GM12878 (cell line): ENCODE measurements around the gene ENDOD1. TPM values are rescaled to one million over a fixed set of nuclear protein-coding genes. Genes with fewer than 3 reads are reported as not detected.
A peak's percentile ranks its signal among the peaks of the same experiment; 100 is the strongest.

ENCODE experiments used
- ATAC-seq: fragments of 200-7000 bp; cut with Tn5 transposase; 3 replicates; pipeline ENCODE4 v1.9.1; 2020; ENCODE audit warnings: mild to moderate bottlenecking, moderate library complexity
- BruUV-seq: library from RNA; stranded (reverse); fragments of 400-500 nt; replicated peaks from 2 replicates; lab custom pipeline; 2021; lab: Mats Ljungman, UMichigan
- CTCF ChIA-PET: fragments of 300-600 bp; sonication (Branson Sonifier 250); formaldehyde crosslinking; extraction: SDS; loops from one replicate; lab custom pipeline; 2021; ENCODE audit warnings: inconsistent platforms; lab: Yijun Ruan, JAX
- POLR2A ChIA-PET: fragments of 350-600 bp; formaldehyde crosslinking; extraction: SDS; loops from one replicate; lab custom pipeline; 2021; ENCODE audit warnings: inconsistent platforms; lab: Charles Lee
- RAD21 ChIA-PET: fragments of 300-600 bp; sonication (Branson Sonifier 250); formaldehyde crosslinking; loops from one replicate; lab custom pipeline; 2023; ENCODE audit warnings: antibody characterized with exemption; ENCODE audit not compliant: unreplicated experiment; lab: Charles Lee
- SMC1A ChIA-PET: fragments of 300-600 bp; sonication (Branson Sonifier 250); formaldehyde crosslinking; loops from one replicate; lab custom pipeline; 2023; ENCODE audit not compliant: unreplicated experiment, uncharacterized antibody; lab: Charles Lee
- DNase-seq: peaks from one replicate; pipeline ENCODE4 v3.0.0-alpha.2; 2011; ENCODE audit warnings: low read depth, low spot score
- FAIRE-seq: peaks from 3 replicates; lab custom pipeline; 2011; peaks lifted over from hg19 to GRCh38; lab: Jason Lieb, UNC
- H2AFZ ChIP-seq: 2 replicates; pipeline ENCODE4 v1.6.0; 2011; ENCODE audit warnings: low read depth, low read length, control low read depth; ENCODE audit not compliant: control insufficient read depth
- H3K27ac ChIP-seq: 2 replicates; pipeline ENCODE4 v1.5.1; 2011; ENCODE audit warnings: control low read depth; ENCODE audit not compliant: control insufficient read depth, insufficient read depth
- H3K27me3 ChIP-seq, 2 experiments: replicated peaks in 1 of 2; 2 replicates each; pipeline versions ENCODE4 v1.6.0 to v1.6.1; 2011; ENCODE audit warnings: low read length in 1 of 2; ENCODE audit not compliant: control insufficient read depth in 2 of 2, insufficient read depth in 2 of 2
- H3K36me3 ChIP-seq, 2 experiments: 2 replicates each; pipeline ENCODE4 v1.5.1; 2011; ENCODE audit warnings: low read length in 1 of 2; ENCODE audit not compliant: control insufficient read depth in 2 of 2, insufficient read depth in 2 of 2
- H3K4me1 ChIP-seq: 2 replicates; pipeline ENCODE4 v1.6.1; 2011; ENCODE audit warnings: mild to moderate bottlenecking, low read length, moderate library complexity, mixed read lengths; ENCODE audit not compliant: control insufficient read depth, insufficient read depth
- H3K4me2 ChIP-seq: 2 replicates; pipeline ENCODE4 v1.6.0; 2011; ENCODE audit warnings: control low read depth; ENCODE audit not compliant: control insufficient read depth, insufficient read depth
- H3K4me3 ChIP-seq: fragments of 200-600 bp; sonication (generic); 2 replicates; pipeline ENCODE4 v1.5.1; 2016
- H3K79me2 ChIP-seq: 2 replicates; pipeline ENCODE4 v1.6.0; 2011; ENCODE audit warnings: low read length; ENCODE audit not compliant: control insufficient read depth, insufficient read depth
- H3K9ac ChIP-seq: 2 replicates; pipeline ENCODE4 v1.8.0; 2011; ENCODE audit warnings: low read length, control low read depth, mixed read lengths; ENCODE audit not compliant: control insufficient read depth, insufficient read depth
- H3K9me3 ChIP-seq: replicated peaks from 3 replicates; pipeline ENCODE4 v1.5.1; 2011; ENCODE audit warnings: mild to moderate bottlenecking, low read length; ENCODE audit not compliant: control insufficient read depth, insufficient read depth
- H4K20me1 ChIP-seq: 2 replicates; pipeline ENCODE4 v1.6.0; 2011; ENCODE audit not compliant: control insufficient read depth, insufficient read depth
- BCL11A ChIP-seq: IDR thresholded peaks from 2 replicates; pipeline ENCODE4 v1.6.1; 2011; ENCODE audit warnings: low read depth, low read length
- BRCA1 ChIP-seq: IDR thresholded peaks from 2 replicates; pipeline ENCODE4 v1.6.1; 2011; ENCODE audit warnings: low read depth, low read length, improper control_type of control experiment
- ETV6 ChIP-seq, 2 experiments: fragments of 450-650 bp in 1 of 2; IDR thresholded peaks in 1 of 2; conservative IDR thresholded peaks in 1 of 2; 2 replicates each; pipeline ENCODE4 v1.6.1; 2014; ENCODE audit warnings: antibody characterized with exemption in 1 of 2, borderline replicate concordance in 1 of 2, low read depth in 1 of 2, mild to moderate bottlenecking in 1 of 2, moderate library complexity in 1 of 2
- HCFC1 ChIP-seq: fragments of 150-350 bp; IDR thresholded peaks from 2 replicates; pipeline ENCODE4 v1.6.1; 2014; ENCODE audit warnings: low read length
- MEF2A ChIP-seq: IDR thresholded peaks from 2 replicates; pipeline ENCODE4 v1.6.1; 2011; ENCODE audit warnings: low read depth, mild to moderate bottlenecking, low read length, moderate library complexity; ENCODE audit not compliant: insufficient read depth
- MXI1 ChIP-seq: fragments of 150-350 bp; IDR thresholded peaks from 2 replicates; pipeline ENCODE4 v1.6.1; 2011; ENCODE audit warnings: low read depth, mild to moderate bottlenecking, inconsistent platforms, low read length, improper control_type of control experiment
- MYC ChIP-seq: IDR thresholded peaks from 2 replicates; pipeline ENCODE4 v1.6.1; 2011; ENCODE audit warnings: mild to moderate bottlenecking, low read length, moderate library complexity, inconsistent platforms; ENCODE audit not compliant: insufficient read depth, insufficient replicate concordance, insufficient read length, severe bottlenecking
- NFIC ChIP-seq: IDR thresholded peaks from 2 replicates; pipeline ENCODE4 v1.6.1; 2012; ENCODE audit warnings: low read depth, mild to moderate bottlenecking, inconsistent platforms, low read length, moderate library complexity
- PAX8 ChIP-seq: fragments of 450-650 bp; IDR thresholded peaks from 2 replicates; pipeline ENCODE4 v1.6.1; 2017; ENCODE audit warnings: mild to moderate bottlenecking, moderate library complexity
- SMAD5 ChIP-seq: IDR thresholded peaks from 2 replicates; pipeline ENCODE4 v1.6.1; 2016; ENCODE audit warnings: antibody characterized with exemption, low read depth
- TAF1 ChIP-seq: IDR thresholded peaks from 2 replicates; pipeline ENCODE4 v1.6.1; 2011; ENCODE audit warnings: mild to moderate bottlenecking, low read depth, low read length, borderline replicate concordance
- ZNF274 ChIP-seq: IDR thresholded peaks from one replicate; pipeline ENCODE4 v1.8.0; 2011; ENCODE audit not compliant: insufficient read length, insufficient read depth
- ZNF622 ChIP-seq: fragments of 450-650 bp; IDR thresholded peaks from 2 replicates; pipeline ENCODE4 v1.6.1; 2017; ENCODE audit warnings: mild to moderate bottlenecking, inconsistent platforms
- WGBS: methylation state at CpG from one replicate; pipeline ENCODE4 v1.1.6; 2016; ENCODE audit warnings: low lambda C conversion rate; ENCODE audit not compliant: insufficient replicate concordance, insufficient coverage; ENCODE audit errors: missing lambda C conversion rate; 5-methylcytosine and 5-hydroxymethylcytosine counted together
- in situ Hi-C: fragments of 300-500 bp; cut with MboI; formaldehyde crosslinking; loops from 9 replicates; pipeline ENCODE4 v1.14.3; 2018; ENCODE audit warnings: mixed read lengths
- intact Hi-C: fragments of 100-400 bp; cut with micrococcal nuclease; formaldehyde crosslinking; loops from one replicate; pipeline ENCODE4 v1.14.2; 2022; ENCODE audit not compliant: unreplicated experiment
- polyA plus RNA-seq, 11 experiments: library from polyadenylated mRNA; depleted of rRNA in 4 of 11; unstranded in 6 of 11; stranded (reverse) in 5 of 11; fragments of >200 nt; fragmentation: Nextera tagmentation in 4 of 11; fragmentation: Illumina TruSeq in 1 of 11; extraction: Ambion mirVana in 4 of 11; extraction: Trizol in 1 of 11; gene quantifications; 1 replicate in 1 of 11; 2 replicates in 10 of 11; pipeline versions ENCODE4 v1.2.1 to v1.2.3, GENCODE V29; 2011 to 2016; ENCODE audit warnings: inconsistent platforms in 2 of 11, missing spikeins in 2 of 11, low read depth in 1 of 11
- total RNA-seq, 4 experiments: library from RNA; depleted of rRNA in 3 of 4; stranded (reverse); fragments of >200 nt in 3 of 4; fragmentation: Illumina TruSeq in 1 of 4; extraction: Trizol in 1 of 4; gene quantifications; 2 replicates each; pipeline versions ENCODE4 v1.2.1 to v1.2.3, GENCODE V29; 2013 to 2021
- TF ChIP-seq, protein P1 (sequence below): fragments of 150-350 bp; IDR thresholded peaks from 2 replicates; pipeline ENCODE4 v1.6.1; 2016; ENCODE audit warnings: low read depth, low read length
- TF ChIP-seq, protein P2 (sequence below): IDR thresholded peaks from 2 replicates; pipeline ENCODE4 v1.6.1; 2012; ENCODE audit warnings: low read depth, low read length, improper control_type of control experiment

Gene ENDOD1
- total and polyA plus RNA-seq, 10 of the 15 experiments (the other 5 are each of a cell fraction or from before 2014, with no cell fraction given), result 6.0 to 30.0 (median 12.1) TPM

DNA sequence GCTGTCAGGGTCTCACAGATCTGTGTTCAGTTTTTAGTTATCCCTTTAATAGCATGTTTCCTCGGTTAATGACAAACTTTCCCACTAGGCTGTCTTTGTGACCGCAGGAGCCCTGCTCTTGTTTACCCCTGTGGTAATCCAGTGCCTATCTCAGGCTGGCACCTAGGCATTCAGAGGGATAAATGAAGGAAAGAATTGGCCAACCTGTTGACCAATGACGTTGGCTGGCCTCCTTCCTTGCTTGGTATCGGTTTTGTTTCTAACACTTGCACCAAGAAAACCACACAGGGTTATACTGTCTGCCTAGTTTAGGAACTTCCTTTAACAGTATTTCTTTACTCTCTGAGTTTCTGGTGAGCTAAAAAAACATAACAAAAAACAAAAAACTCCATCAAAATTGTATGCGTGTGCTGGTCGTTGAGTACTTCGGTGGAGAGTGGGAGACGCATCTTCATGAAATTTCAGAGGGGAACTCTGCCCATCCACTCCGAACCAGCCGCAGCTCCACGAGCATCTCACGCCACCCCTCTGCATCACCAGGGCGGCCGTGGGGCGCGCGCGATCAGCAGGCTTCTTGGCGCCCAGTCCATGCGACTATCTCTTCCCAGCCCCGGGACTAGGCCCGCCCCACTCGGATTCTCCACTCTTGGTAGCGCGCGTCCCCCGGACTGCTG lies 563 bp upstream of the ENDOD1 start:
- SMC1A ChIA-PET, result interaction anchor here (1.7 to 17.5 kb wide), 4 partner anchors 10 to 116 kb away, joined by 3 to 315 read pairs (median 24); partner anchors contain the start of genes CWC15, KDM4D and SRSF8
- H3K4me2 ChIP-seq, result peak overlapping the region; percentile 77
- RAD21 ChIA-PET, result interaction anchor here (0.6 to 12.5 kb wide), 10 partner anchors 8 to 911 kb away, joined by 3 to 244 read pairs (median 5); partner anchors contain the start of gene SRSF8
- in situ Hi-C loops, result no loop called here
- CTCF ChIA-PET, result interaction anchor here (0.8 to 13.7 kb wide), 5 partner anchors 9 to 164 kb away, joined by 3 to 296 read pairs (median 9); partner anchors contain the start of gene SRSF8
- POLR2A ChIA-PET, result interaction anchor here (0.6 to 8.0 kb wide), 9 partner anchors 10 to 1334 kb away, joined by 3 to 139 read pairs (median 5); partner anchors contain the start of genes SESN3 and SRSF8
- H3K27me3 ChIP-seq, result no peaks in the 10 kb centered on the region
- H4K20me1 ChIP-seq, result no peaks in the 10 kb centered on the region
- no peaks in the 10 kb centered on the region for H3K36me3 ChIP-seq
- peak overlapping the region; percentile 80 for H3K9ac ChIP-seq
- FAIRE-seq, result peak; percentile 35
- peaks cover 9% of the 10 kb centered on the region for H3K79me2 ChIP-seq
- BruUV-seq, result TSS peak; percentile 95
- H3K27ac ChIP-seq, result peak overlapping the region; percentile 84
- H2AFZ ChIP-seq, result peak overlapping the region; percentile 94
- intact Hi-C loops, result loop anchor here (1.0 to 2.0 kb wide), 2 partner anchors 21 to 62 kb away; no protein-coding TSS in a partner anchor
- no peak for DNase-seq
- H3K4me3 ChIP-seq, result peak overlapping the region; percentile 94
- peaks cover 23% of the 10 kb centered on the region for H3K4me1 ChIP-seq
- ATAC-seq, result peak; percentile 58
- WGBS, result 3% methylated on average over 27 of the region's 27 CpGs
- H3K9me3 ChIP-seq, result no peaks in the 10 kb centered on the region
- TF ChIP-seq, protein P1, sequence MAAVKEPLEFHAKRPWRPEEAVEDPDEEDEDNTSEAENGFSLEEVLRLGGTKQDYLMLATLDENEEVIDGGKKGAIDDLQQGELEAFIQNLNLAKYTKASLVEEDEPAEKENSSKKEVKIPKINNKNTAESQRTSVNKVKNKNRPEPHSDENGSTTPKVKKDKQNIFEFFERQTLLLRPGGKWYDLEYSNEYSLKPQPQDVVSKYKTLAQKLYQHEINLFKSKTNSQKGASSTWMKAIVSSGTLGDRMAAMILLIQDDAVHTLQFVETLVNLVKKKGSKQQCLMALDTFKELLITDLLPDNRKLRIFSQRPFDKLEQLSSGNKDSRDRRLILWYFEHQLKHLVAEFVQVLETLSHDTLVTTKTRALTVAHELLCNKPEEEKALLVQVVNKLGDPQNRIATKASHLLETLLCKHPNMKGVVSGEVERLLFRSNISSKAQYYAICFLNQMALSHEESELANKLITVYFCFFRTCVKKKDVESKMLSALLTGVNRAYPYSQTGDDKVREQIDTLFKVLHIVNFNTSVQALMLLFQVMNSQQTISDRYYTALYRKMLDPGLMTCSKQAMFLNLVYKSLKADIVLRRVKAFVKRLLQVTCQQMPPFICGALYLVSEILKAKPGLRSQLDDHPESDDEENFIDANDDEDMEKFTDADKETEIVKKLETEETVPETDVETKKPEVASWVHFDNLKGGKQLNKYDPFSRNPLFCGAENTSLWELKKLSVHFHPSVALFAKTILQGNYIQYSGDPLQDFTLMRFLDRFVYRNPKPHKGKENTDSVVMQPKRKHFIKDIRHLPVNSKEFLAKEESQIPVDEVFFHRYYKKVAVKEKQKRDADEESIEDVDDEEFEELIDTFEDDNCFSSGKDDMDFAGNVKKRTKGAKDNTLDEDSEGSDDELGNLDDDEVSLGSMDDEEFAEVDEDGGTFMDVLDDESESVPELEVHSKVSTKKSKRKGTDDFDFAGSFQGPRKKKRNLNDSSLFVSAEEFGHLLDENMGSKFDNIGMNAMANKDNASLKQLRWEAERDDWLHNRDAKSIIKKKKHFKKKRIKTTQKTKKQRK, result no peak
- TF ChIP-seq BCL11A (no peak), TAF1 (no peak), MYC (no peak), SMAD5 (0 out of 2 replicates have a peak, but pooled peaks have one; percentile 36), NFIC (no peak), MXI1 (no peak), HCFC1 (no peak), ZNF622 (no peak), MEF2A (no peak), ZNF274 (no peak), BRCA1 (no peak), ETV6 (conservative IDR thresholded peaks at IDR 0.05 in 1 of 2, IDR thresholded peaks at IDR 0.05 in 1 of 2; ENCODE audit: borderline replicate concordance in 1 of 2, low read depth in 1 of 2) (no peak), PAX8 (no peak)
- TF ChIP-seq, protein P2, sequence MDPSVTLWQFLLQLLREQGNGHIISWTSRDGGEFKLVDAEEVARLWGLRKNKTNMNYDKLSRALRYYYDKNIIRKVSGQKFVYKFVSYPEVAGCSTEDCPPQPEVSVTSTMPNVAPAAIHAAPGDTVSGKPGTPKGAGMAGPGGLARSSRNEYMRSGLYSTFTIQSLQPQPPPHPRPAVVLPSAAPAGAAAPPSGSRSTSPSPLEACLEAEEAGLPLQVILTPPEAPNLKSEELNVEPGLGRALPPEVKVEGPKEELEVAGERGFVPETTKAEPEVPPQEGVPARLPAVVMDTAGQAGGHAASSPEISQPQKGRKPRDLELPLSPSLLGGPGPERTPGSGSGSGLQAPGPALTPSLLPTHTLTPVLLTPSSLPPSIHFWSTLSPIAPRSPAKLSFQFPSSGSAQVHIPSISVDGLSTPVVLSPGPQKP, result no peak
